Osteoblast (primary cell): ENCODE data around the gene NRXN2. TPM values are rescaled to one million over a fixed set of nuclear protein-coding genes. Genes with fewer than 3 reads are reported as not detected.

Experiments
- DNase-seq: peaks from one replicate; pipeline ENCODE4 v3.0.0; 2011; ENCODE audit warnings: low spot score, mixed read lengths; ENCODE audit not compliant: insufficient read length; ENCODE audit errors: missing footprints
- H2AFZ ChIP-seq: 2 replicates; pipeline ENCODE4 v1.6.0; 2011; ENCODE audit warnings: mild to moderate bottlenecking, low read length
- H3K27ac ChIP-seq: 2 replicates; pipeline ENCODE4 v1.5.1; 2011; ENCODE audit warnings: mild to moderate bottlenecking, low read depth, low read length, moderate library complexity
- H3K27me3 ChIP-seq: 2 replicates; pipeline ENCODE4 v1.6.0; 2012; ENCODE audit warnings: mild to moderate bottlenecking, control low read depth, inconsistent platforms, low read length, moderate library complexity; ENCODE audit not compliant: insufficient read depth
- H3K36me3 ChIP-seq: 2 replicates; pipeline ENCODE4 v1.5.1; 2011; ENCODE audit warnings: mild to moderate bottlenecking, low read length, control low read depth, moderate library complexity; ENCODE audit not compliant: insufficient read depth
- H3K4me1 ChIP-seq: 2 replicates; pipeline ENCODE4 v1.5.1; 2011; ENCODE audit warnings: mild to moderate bottlenecking, low read length, control low read depth, moderate library complexity; ENCODE audit not compliant: insufficient read depth
- H3K4me2 ChIP-seq: 2 replicates; pipeline ENCODE4 v1.6.0; 2011; ENCODE audit warnings: mild to moderate bottlenecking, low read length; ENCODE audit not compliant: insufficient read depth
- H3K4me3 ChIP-seq: fragments of 200-600 bp; sonication (generic); 3 replicates; pipeline ENCODE4 v1.5.1; 2012; ENCODE audit warnings: mild to moderate bottlenecking, low read length, inconsistent platforms; ENCODE audit not compliant: insufficient read depth
- H3K79me2 ChIP-seq: 2 replicates; pipeline ENCODE4 v1.6.0; 2012; ENCODE audit warnings: mild to moderate bottlenecking, low read length, control low read depth, inconsistent platforms; ENCODE audit not compliant: insufficient read depth
- H3K9me3 ChIP-seq: 2 replicates; pipeline ENCODE4 v1.5.1; 2011; ENCODE audit warnings: low read depth, low read length, control low read depth
- H4K20me1 ChIP-seq: 2 replicates; pipeline ENCODE4 v1.6.0; 2012; ENCODE audit warnings: mild to moderate bottlenecking, low read length, control low read depth; ENCODE audit not compliant: insufficient read depth
- CTCF ChIP-seq: IDR thresholded peaks from 2 replicates; pipeline ENCODE4 v1.5.1; 2011; ENCODE audit warnings: mild to moderate bottlenecking, low read depth, low read length, moderate library complexity; ENCODE audit errors: extremely low read depth
- total RNA-seq: library from RNA; depleted of rRNA; stranded (reverse); fragments of >200 nt; gene quantifications from 2 replicates; pipeline ENCODE4 v1.2.3, GENCODE V29; 2012

Gene NRXN2
- total RNA-seq, 1 donor: 90.1 TPM

GRCh38 chr11:64759722-64760719 is 37.0 kb upstream of the NRXN2 start, which contains the start of gene PYGM:
PYGM (minus strand) TSS chr11:64759974; CDS start chr11:64759898, 76 bp downstream.
- DNase-seq: peak; percentile 94
- Histone ChIP-seq H3K36me3 (peaks cover 25% of the 10 kb centered on the region), H3K27me3 (no peaks in the 10 kb centered on the region), H3K79me2 (peaks cover 3% of the 10 kb centered on the region), H3K4me1 (peaks cover 23% of the 10 kb centered on the region), H4K20me1 (peaks cover 24% of the 10 kb centered on the region), H3K4me3 (no peak within 1 kb of the TSS), H2AFZ (peak within 1 kb of the TSS; percentile 29), H3K4me2 (peak within 1 kb of the TSS; percentile 44), H3K9me3 (no peaks in the 10 kb centered on the region), H3K27ac (no peak within 1 kb of the TSS)
- TF ChIP-seq CTCF: no peak

- H3K9me3 ChIP-seq: no peaks in the 10 kb centered on the region
- H3K4me2 ChIP-seq: peak overlapping the region; percentile 44
- H4K20me1 ChIP-seq: peaks cover 17% of the 10 kb centered on the region
- no peak overlapping the region for H3K4me3 ChIP-seq
- DNase-seq: peak; percentile 57
- H3K36me3 ChIP-seq: peaks cover 17% of the 10 kb centered on the region
- peaks cover 23% of the 10 kb centered on the region for H3K4me1 ChIP-seq
- no peaks in the 10 kb centered on the region for H3K79me2 ChIP-seq
- H3K27me3 ChIP-seq: no peaks in the 10 kb centered on the region
- no peak overlapping the region for H3K27ac ChIP-seq
- TF ChIP-seq CTCF: no peak
- H2AFZ ChIP-seq: peak overlapping the region; percentile 29
Measured at GRCh38 chr11:64759131-64759721, 36.2 kb upstream of the NRXN2 start.

- no peaks in the 10 kb centered on the region for H3K9me3 ChIP-seq
- no peaks in the 10 kb centered on the region for H3K79me2 ChIP-seq
- peaks cover 13% of the 10 kb centered on the region for H3K36me3 ChIP-seq
- H3K4me1 ChIP-seq: peaks cover 16% of the 10 kb centered on the region
- no peak overlapping the region for H3K4me2 ChIP-seq
- TF ChIP-seq CTCF: no peak
- H3K27me3 ChIP-seq: no peaks in the 10 kb centered on the region
- H3K4me3 ChIP-seq: no peak overlapping the region
- no peak overlapping the region for H2AFZ ChIP-seq
- peak; percentile 73 for DNase-seq
- H4K20me1 ChIP-seq: peaks cover 10% of the 10 kb centered on the region
- H3K27ac ChIP-seq: no peak overlapping the region
Measured at GRCh38 chr11:64758330-64759079, 35.5 kb upstream of the NRXN2 start.
